Limb (tissue), 2 donors: ENCODE data around the gene OR4M1.
"Not testable (repeated sequence)": the region's sequence is repeated elsewhere in the genome, so short reads cannot be mapped to it uniquely, and the experiment has no call there.

ENCODE experiments used
- DNase-seq, 2 donors: peaks; one replicate each; pipeline ENCODE4 v3.0.0-alpha.2; 2016; ENCODE audit errors: extremely low spot score in 2 of 2

Gene OR4M1, protein sequence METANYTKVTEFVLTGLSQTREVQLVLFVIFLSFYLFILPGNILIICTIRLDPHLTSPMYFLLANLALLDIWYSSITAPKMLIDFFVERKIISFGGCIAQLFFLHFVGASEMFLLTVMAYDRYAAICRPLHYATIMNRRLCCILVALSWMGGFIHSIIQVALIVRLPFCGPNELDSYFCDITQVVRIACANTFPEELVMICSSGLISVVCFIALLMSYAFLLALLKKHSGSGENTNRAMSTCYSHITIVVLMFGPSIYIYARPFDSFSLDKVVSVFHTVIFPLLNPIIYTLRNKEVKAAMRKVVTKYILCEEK

DNA sequence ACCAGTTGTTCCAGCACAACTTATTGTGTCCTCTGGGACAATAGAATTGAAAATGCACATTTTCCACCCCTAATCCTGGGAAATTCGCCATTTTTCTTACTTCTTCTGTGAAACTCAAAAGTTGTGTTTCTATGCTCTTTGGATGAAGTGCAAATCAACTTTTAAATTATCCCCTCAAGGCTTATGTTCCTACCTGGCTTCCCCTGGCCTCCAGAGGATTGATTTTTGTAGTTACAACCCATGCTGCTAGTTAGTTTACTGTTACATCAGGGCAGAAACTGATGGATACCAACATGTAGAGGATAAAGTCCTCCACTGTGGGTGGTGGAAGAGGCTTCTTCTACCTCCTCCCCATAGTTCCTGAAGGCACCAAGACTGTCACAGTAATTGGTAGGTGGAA is at the start of gene OR4M1:
Gene OR4M1 (plus strand): TSS at position 301 of the 400 bp plus-strand sequence. CDS start 6,819 bp downstream, outside the sequence.
- not testable (repeated sequence) for DNase-seq

DNA sequence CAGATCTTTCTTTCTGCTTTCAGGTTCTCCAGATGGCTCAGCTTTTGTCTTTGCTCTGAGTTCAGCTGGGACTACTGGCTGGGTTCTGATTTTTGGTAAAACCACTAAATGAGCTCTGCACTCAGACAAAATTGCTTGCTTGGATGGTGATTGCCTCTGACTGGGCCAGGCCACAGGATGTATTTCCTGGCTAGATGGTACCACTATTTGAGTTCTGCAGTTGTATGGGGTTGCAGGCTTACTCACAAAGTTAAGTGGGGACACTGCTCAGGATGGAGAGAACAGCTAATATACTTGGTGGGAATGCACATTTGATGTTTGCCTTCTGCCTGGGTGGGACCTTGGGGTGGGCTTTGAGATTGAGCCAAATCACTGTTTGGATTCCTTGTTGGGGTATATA is 43.9 kb upstream of the OR4M1 start:
- no peak for DNase-seq

DNA sequence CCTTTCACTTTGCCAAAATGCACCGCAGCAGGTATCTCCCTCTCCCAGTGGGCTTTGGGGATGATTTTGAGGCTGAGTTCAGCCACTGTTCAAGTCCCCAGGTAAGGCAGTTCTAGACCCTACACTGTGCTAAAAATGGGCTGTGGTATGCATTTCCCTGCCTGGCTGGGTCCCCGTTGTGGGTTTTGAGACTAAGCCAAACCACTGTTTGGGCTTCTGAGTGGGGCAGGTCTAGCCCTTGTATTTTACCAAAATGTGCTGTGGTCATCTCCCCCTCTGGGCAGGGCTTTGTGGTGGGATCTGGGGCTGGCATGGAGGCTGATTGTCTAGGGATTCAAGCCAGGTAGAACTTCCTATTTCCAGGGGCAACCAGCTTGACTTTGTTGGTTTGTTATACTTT is 43.5 kb upstream of the OR4M1 start:
- DNase-seq: no peak

DNA sequence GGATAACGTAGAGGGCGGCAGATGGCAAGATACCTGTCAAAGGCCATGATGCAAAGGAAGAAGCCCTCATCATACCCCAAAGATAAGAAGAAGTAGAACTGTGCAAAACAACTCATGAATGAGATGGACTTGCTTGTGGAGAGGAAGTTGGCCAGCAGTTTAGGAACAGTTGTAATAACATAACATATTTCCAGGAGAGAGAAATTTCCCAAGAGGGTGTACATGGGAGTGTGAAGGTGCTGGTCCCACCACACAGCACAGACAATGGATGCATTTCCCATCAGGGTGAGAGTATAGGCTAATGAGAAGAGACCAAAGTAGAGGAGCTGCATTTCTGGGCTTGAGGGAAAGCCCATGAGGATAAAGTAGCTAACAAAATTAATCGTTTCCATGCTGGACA is 39.4 kb upstream of the OR4M1 start:
- DNase-seq: not testable (repeated sequence)

DNA sequence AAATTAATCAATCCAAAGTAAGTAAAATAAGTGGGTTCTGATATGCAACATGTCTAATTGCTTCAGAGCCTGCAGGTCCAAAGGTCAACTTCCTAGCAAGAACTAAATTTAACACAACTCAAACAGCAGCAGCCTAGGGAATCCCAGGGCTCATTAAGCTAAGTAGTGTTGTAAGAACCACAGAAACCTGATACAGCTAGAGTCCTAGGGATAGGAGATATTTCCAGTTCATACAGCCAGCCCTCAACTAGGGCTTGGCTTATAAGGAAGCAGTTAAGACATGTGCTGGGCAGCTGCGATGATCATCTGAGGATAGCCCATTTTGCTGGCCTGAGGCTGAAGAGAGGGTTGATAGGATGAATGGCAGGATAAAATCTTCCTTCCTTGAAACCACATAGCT is 30.0 kb upstream of the OR4M1 start, which contains the start of gene OR4Q3:
Gene OR4Q3 (plus strand): TSS at position 316 of the 400 bp plus-strand sequence.
- DNase-seq: no peak

DNA sequence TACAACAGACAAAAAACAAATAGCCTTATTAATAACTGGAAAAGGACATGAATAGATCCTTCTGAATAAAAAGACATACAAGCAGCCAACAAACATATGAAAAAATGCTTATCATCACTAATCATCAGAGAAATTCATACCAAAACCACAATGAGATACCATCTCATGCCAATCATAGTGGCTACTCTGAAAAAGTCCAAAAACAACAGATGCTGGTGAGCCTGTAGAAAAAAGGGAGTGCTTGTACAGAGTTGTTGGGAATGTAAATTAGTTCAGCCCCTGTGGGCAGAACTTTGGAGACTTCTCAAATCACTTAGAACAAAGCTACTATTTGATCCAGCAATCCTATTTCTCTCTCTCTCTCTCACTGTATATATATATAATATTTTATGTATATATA is 21.0 kb upstream of the OR4M1 start:
- DNase-seq: not testable (repeated sequence)

DNA sequence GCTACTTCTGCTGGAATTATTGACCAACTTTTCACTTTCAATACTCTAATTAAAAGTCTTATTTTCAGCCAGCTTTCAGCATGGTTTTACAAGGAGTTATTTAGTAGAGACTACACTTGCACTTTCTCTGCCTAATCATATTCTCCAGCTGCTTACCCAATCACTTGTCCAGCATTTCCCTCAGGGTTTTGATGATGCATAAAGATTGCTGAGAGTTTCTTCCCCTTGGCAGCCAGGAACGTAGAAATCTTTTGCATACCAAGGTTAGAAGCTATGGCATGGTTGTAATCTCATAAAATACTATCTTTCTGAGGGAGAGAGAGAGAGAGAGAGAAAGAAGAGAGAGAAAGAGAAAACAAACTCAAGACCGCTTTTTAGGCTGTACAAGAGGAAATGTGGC is 19.1 kb upstream of the OR4M1 start:
- DNase-seq: no peak

DNA sequence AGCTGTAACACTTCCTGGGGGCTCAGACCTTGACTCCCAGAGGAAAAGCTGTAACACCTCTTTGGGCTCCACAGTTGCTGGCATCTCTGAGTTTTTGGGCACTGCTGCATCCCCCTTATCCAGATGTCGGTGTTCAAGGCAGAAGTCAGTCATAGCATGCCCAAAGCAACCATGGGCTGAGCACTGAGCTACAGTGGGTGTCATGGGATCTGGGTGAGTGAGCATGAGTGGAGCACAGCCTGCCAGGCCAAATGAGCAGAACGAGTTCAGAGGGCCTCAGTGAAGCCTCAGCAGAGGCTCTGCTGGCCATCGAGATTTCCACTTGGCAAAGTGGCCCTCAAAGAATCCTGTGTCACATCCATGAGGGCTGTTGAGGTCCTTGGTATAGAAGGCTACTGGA is 1.8 kb upstream of the OR4M1 start:
- not testable (repeated sequence) for DNase-seq

DNA sequence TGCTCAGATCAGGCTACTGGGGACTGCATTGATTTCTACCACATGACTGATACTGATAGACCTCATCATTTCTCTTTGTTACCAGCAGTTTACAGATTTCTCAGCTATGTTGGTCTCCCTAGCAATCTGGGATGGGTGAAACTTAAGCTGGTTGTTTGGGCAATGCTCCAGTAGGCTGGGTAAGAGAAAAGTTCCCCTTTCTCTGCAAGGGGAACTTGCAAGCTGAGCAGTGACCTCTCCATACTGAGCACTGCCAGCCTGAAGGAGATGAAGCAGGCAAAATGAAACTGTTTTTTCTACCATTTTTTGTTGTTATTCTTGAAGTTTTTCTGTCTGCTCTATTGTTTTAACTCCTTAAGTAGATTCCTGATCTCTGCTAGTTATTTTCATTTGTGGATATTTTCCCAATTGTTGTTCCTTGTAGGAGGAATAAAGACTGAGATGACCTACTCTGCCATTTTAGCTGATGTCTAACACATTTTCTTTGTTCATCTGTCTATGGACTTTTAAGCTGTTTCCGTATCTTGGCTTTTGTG is 1.3 kb upstream of the OR4M1 start:
- DNase-seq: no peak

DNA sequence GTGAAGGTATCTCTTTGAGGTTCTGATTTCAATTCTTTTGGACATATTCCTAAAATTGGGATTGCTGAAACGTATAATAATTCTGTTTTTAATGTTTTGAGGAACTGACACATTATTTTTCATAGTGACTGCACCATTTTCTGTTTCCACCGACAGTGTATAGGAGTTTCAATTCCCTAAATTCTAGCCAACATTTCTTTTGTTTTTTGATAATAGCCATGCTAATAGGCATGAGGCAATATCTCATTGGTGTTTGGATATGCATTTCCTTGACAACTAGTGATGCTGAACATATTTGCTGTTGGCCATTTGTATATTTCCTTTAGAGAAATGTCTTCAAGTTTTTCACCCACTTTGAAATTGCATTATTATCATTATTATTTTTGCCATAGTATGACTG is 850 bp upstream of the OR4M1 start:
- not testable (repeated sequence) for DNase-seq

DNA sequence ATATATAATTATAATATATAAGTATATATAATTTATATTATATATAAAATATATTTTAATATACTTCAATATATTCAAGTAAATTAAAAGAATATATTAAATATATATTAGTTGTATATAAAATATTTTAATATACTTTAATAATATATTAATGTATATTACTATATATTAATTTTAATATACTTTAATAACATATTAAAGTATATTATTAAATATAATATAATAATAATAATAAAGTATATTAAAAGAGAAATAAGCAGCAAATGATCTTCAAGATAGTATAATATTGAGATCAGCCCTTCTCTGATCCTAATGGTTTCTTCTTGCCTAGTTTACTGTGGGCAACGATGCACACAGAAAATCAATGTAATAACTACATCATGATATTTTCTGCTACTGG is 2.3 kb downstream of the OR4M1 start:
- no peak for DNase-seq

DNA sequence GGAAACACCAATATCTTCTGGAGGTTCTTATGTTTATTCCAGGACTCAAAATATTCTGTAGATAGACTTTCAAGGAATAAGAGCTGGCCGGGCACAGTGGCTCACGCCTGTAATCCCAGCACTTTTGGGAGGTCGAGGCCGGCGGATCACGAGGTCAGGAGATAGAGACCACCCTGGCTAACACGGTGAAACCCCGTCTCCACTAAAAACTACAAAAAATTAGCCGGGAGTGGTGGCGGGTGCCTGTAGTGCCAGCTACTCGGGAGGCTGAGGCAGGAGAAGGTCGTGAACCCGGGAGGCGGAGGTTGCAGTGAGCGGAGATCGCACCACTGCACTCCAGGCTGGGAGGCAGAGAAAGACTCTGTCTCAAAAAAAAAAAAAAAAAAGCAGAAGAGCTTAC is 12.5 kb downstream of the OR4M1 start:
- DNase-seq: not testable (repeated sequence)

DNA sequence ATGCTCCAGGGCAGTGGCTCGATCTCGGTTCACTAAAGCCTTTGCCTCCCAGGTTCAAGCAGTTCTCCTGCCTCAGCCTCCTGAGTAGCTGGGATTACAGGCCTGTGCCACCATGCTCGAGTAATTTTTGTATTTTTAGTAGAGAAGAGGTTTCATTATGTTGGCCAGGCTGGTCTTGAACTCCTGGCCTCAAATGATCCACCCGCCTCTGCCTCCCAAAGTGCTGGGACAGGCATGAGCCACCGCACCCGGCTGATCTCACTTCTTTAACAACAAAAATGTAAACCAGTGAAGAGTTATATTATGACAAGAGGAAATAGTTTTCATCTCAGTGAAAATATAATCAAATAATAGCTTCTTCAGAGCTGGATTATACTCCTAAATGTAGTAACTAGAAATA is 14.0 kb downstream of the OR4M1 start:
- not testable (repeated sequence) for DNase-seq

DNA sequence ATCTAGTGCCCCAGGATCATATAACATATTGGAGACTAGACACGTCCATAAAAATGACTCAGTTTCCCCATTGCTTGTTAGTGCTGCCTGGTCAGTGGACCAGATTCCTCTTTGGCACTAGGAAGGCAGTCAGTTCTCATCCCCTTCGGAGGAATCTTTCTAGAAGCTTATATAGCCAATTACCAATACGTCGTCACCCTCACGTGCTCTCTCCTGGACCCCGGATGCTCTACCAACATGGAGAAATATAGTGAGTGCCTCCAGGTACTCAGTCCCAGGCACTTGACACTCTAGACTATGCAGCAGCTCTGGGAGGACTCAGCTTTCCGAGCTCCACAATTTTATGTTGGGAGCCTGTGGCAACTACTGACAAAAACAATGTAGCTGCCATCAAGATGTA is 14.8 kb downstream of the OR4M1 start:
- not testable (repeated sequence) for DNase-seq

DNA sequence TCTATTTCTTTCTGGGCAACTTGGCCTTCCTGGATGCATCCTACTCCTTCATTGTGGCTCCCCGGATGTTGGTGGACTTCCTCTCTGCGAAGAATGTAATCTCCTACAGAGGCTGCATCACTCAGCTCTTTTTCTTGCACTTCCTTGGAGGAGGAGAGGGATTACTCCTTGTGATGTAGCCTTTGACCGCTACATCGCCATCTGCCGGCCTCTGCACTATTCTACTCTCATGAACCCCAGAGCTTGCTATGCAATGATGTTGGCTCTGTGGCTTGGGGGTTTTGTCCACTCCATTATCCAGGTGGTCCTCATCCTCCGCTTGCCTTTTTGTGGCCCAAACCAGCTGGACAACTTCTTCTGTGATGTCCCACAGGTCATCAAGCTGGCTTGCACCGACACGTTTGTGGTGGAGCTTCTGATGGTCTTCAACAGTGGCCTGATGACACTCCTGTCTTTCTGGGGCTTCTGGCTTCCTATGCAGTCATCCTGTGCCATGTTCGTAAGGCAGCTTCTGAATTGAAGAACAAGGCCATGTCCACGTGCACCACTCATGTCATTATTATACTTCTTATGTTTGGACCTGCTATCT is 23.3 kb downstream of the OR4M1 start:
- not testable (repeated sequence) for DNase-seq

DNA sequence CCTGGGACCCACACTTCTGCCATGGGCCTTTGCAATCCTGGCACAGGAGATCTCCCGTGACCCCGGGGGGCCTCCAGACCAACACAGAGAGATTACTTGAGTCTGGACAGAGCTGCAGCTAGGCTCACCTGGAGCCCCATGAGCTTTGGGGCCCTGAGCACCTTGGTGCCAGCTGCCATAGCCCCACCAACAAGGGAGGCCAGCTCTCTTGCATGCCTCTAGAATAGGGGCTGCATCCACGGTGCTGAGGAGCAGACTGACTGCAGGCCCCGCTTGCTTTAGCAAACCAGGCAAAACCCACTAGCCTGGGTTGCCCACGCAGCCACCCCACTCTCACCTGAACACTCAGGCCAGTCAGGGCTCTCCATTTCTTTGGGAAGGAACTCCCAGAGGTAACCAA is 26.6 kb downstream of the OR4M1 start:
- no peak for DNase-seq

DNA sequence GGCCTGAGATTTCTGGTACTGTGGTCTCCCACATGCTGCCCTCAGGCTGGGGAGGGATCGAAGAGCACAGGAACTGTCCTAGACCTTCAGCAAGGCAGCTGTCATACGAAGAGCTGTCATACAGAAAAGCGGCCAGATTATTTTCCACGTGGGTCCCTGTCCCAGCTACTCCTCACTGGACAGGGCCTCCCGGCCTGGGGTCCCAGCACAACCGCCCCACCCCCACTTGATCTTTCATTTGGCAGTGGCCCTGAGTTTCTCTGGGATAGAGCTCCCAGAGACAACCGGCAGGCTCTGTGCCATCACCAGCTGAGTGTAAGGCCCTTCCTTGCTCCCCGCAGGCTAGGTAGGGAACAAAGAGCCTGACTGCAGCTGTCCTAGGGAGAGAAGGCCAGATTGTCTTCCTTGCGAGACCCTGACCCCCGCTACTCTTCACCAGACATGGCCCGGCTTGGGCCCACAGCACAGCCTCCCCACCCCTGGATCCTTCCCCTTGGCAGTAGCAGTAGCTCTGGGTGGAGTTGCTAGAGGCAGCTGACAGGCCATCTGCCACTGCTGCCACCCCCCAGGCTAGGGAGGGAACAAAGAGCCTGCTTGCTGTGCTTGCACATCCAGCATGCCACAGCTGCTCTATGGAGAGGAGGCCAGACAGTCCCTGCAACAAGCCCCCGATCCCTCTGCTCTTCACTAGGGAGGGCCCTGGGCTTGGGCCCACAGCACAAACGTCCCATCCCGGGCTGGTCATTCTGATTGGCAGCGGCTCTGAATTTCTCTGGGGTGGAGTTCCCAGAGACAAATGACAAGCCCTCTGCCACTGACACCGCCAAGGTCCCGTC is 27.2 kb downstream of the OR4M1 start:
- no peak for DNase-seq

DNA sequence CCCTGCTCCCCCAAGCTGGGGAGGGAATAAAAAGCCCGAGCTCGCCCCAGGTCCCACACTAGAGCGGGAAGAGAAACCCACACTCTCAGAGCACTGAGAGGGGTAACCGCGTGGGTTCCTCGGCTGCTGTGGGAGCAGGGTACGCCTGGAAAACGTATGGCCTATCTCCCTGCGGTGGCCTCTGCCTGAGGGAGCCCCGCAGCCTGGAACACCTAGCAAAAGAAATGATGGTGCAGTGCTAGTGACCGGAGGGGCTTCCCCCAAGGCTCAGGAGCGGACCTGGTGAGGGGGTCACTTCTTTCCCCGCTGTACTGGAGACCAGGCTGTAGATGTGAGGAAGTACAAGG is 27.8 kb downstream of the OR4M1 start:
- no peak for DNase-seq

DNA sequence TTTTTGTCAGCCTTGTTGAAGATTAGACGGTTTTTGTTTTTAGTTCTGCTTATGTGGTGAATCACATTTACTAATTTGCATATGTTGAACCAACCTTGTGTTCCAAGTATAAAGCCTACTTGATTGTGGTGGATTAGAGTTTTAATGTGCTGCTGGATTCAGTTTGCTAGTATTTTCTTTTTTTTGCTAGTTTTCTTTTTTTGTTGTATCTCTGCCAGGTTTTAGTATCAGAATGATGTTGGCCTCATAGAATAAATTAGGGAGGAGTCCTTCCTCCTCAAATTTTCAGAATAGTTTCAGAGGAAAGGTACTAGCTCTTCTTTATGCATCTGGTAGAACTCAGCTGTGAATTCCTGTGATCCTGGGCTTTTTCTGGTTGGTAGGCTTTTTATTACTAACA is 30.2 kb downstream of the OR4M1 start, which contains the start of gene OR4N2:
Gene OR4N2 (plus strand): TSS at position 301 of the 400 bp plus-strand sequence. CDS start 23,679 bp downstream, outside the sequence.
- DNase-seq: not testable (repeated sequence)

DNA sequence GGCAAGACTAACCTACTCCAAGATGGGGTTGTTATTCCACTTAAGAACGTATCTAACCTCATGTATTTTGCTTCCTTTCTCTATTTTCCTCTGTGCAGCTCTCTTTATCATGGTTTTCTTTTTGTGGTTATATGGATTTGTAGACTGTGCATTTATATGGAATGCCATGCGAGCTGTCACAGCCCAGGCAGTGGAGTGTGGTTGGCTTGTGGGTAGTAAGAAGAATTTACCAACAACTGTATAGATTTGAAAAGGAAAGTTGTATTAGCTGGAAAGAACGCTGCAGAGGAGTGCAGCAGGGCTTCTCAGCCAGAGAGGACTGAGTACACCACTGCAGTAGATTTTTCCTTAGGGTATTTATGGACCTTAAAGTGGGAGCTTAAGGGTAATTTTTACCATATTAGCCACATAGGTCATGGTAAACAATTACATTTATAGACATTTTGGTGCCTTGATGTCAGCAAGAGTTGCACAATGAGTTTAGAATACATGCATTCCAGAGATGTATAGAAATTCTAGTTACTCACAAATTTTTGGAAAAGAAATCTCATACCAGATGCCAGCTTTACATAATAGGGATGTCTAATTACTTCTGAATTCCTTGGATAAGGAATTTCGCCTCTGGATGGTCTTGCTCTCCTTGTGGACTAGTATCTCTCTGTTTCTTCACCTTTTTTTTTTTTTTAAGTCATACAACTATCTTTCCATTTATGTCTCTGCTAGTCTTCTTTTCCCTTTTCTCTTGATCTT is 40.0 kb downstream of the OR4M1 start:
- not testable (repeated sequence) for DNase-seq

DNA sequence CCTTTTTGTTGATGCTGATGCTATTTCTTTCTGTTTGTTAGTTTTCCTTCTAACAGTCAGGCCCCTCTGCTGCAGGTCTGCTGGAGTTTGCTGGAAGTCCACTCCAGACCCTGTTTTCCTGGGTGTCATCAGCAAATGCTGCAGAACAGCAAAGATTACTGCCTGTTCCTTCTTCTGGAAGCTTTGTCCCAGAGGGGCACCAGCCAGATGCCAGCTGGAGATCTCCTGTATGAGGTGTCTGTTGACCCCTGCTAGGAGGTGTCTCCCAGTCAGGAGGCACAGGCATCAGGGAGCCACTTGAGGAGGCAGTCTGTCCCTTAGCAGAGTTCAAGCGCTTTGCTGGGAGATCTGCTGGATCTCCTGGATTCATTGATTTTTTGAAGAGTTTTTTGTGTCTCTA is 46.6 kb downstream of the OR4M1 start:
- not testable (repeated sequence) for DNase-seq
